ENCODE data around the gene FGFR2. TPM values are rescaled to one million over a fixed set of nuclear protein-coding genes. Genes with fewer than 3 reads are reported as not detected.

The FGFR2 gene
- total and polyA plus RNA-seq, 4 donors = 11.4 to 69.9 (median 31.9) TPM

GRCh38 chr10:121610798-121611323 is 12.6 kb upstream of the FGFR2 start:
- Histone ChIP-seq H3K36me3 (ENCODE audit: control insufficient read depth in 4 of 4, insufficient read depth in 3 of 4, low read depth in 1 of 4, low read length in 3 of 4) (no peaks in the 10 kb centered on the region), H3K9ac (ENCODE audit: low read depth in 1 of 2, low read length in 2 of 2) (no peak overlapping the region), H3K9me3 (ENCODE audit: control insufficient read depth in 4 of 4, low read length in 3 of 4) (no peaks in the 10 kb centered on the region), H3K27me3 (ENCODE audit: control insufficient read depth in 4 of 4, insufficient read depth in 4 of 4, low read length in 3 of 4) (no peaks in the 10 kb centered on the region), H3K4me3 (ENCODE audit: low read depth in 1 of 3, low read length in 3 of 3) (no peak overlapping the region), H3K27ac (ENCODE audit: low read depth in 1 of 2, low read length in 2 of 2) (no peak overlapping the region), H3K4me1 (ENCODE audit: control insufficient read depth in 4 of 4, insufficient read depth in 4 of 4, low read length in 3 of 4) (peaks cover 2 to 12% (median 7%) of the 10 kb centered on the region in 4 donors)
- no peak for DNase-seq (ENCODE audit: low spot score)
- no peak for TF ChIP-seq RAD21 (IDR thresholded peaks at IDR 0.05)
- no peak for TF ChIP-seq EGR1 (IDR thresholded peaks at IDR 0.05; ENCODE audit: low read depth in 2 of 2)
- WGBS = 86% methylated on average over 7 of the region's 7 CpGs

- no peaks in the 10 kb centered on the region for H3K27me3 ChIP-seq (ENCODE audit: control insufficient read depth in 4 of 4, insufficient read depth in 4 of 4, low read length in 3 of 4)
- no peak overlapping the region for H3K4me3 ChIP-seq (ENCODE audit: low read depth in 1 of 3, low read length in 3 of 3)
- H3K9ac ChIP-seq (ENCODE audit: low read depth in 1 of 2, low read length in 2 of 2) = no peak overlapping the region
- peaks cover 2 to 15% (median 8%) of the 10 kb centered on the region in 4 donors for H3K4me1 ChIP-seq (ENCODE audit: control insufficient read depth in 4 of 4, insufficient read depth in 4 of 4, low read length in 3 of 4)
- no peak overlapping the region for H3K27ac ChIP-seq (ENCODE audit: low read depth in 1 of 2, low read length in 2 of 2)
- H3K36me3 ChIP-seq (ENCODE audit: control insufficient read depth in 4 of 4, insufficient read depth in 3 of 4, low read depth in 1 of 4, low read length in 3 of 4) = no peaks in the 10 kb centered on the region
- DNase-seq (ENCODE audit: low spot score) = no peak
- TF ChIP-seq JUND (IDR thresholded peaks at IDR 0.05) = no peak
- no peak for TF ChIP-seq REST (IDR thresholded peaks at IDR 0.05)
- no peak for TF ChIP-seq RXRA (IDR thresholded peaks at IDR 0.05)
- no peaks in the 10 kb centered on the region for H3K9me3 ChIP-seq (ENCODE audit: control insufficient read depth in 4 of 4, low read length in 3 of 4)
- WGBS = 84% methylated on average over 17 of the region's 17 CpGs
These were observed 11.5 kb upstream of the FGFR2 start for GRCh38 chr10:121609426-121610380.

- no peaks in the 10 kb centered on the region for H3K27me3 ChIP-seq (ENCODE audit: control insufficient read depth in 4 of 4, insufficient read depth in 4 of 4, low read length in 3 of 4)
- no peaks in the 10 kb centered on the region for H3K9me3 ChIP-seq (ENCODE audit: control insufficient read depth in 4 of 4, low read length in 3 of 4)
- WGBS = 7% methylated on average over 59 of the region's 59 CpGs
- DNase-seq (ENCODE audit: low spot score) = peak; percentile 59
- H3K4me3 ChIP-seq (ENCODE audit: low read depth in 1 of 3, low read length in 3 of 3) = peak overlapping the region in 1 of 3 donors; percentile 39
- no peaks in the 10 kb centered on the region for H3K36me3 ChIP-seq (ENCODE audit: control insufficient read depth in 4 of 4, insufficient read depth in 3 of 4, low read depth in 1 of 4, low read length in 3 of 4)
- no peak for TF ChIP-seq HNF4G (IDR thresholded peaks at IDR 0.05)
- peak; percentile 65 to 74 for TF ChIP-seq RAD21 (IDR thresholded peaks at IDR 0.05)
- no peak for TF ChIP-seq YY1 (IDR thresholded peaks at IDR 0.05)
- peak; percentile 72 for TF ChIP-seq CTCF (IDR thresholded peaks at IDR 0.05; ENCODE audit: low read depth, low read length, missing input control)
- H3K9ac ChIP-seq (ENCODE audit: low read depth in 1 of 2, low read length in 2 of 2) = no peak overlapping the region
- no peak overlapping the region for H3K27ac ChIP-seq (ENCODE audit: low read depth in 1 of 2, low read length in 2 of 2)
- peaks cover 2 to 15% (median 8%) of the 10 kb centered on the region in 4 donors for H3K4me1 ChIP-seq (ENCODE audit: control insufficient read depth in 4 of 4, insufficient read depth in 4 of 4, low read length in 3 of 4)
These were observed 10.4 kb upstream of the FGFR2 start for GRCh38 chr10:121608469-121609190.

All from liver (tissue), 9 donors.